ENCODE measurements around the gene PRR14L.

PRR14L gene

GRCh38 chr22:31637891-31638618, 111.9 kb downstream of the PRR14L start:
- DNase-seq = no peak

GRCh38 chr22:31637447-31637890, 112.5 kb downstream of the PRR14L start:
- DNase-seq = no peak

GRCh38 chr22:31635638-31636306, 114.2 kb downstream of the PRR14L start:
- DNase-seq = no peak

- no peak for DNase-seq
Measured at GRCh38 chr22:31631436-31631835, 118.5 kb downstream of the PRR14L start.

Measured in fibroblast of skin of abdomen (primary cell).